ENCODE results near the gene UNC79. TPM values are rescaled to one million over a fixed set of nuclear protein-coding genes. Genes with fewer than 3 reads are reported as not detected.

Gene UNC79
- total and polyA plus RNA-seq, 10 of the 15 experiments (the other 5 are each of a cell fraction or from before 2014, with no cell fraction given), result 0.04 to 0.29 (median 0.14) TPM

DNA sequence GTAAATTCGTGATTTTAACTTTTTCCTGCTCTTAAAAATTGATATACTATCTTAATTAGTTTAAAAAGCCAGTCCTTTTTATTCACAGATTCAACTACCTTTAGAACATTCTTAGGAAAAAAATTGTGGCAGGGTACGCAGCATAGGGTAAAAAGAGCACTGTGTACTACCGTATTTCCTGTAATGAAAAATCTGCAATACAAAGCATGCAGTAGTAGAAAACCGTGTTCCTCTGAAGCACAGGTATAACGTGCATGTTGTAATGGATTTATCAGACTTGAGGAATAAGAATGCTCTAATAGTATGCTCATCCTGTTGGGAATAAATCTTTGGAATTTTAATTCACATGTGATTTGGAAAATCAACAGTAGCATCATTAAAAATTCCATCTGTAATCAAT, 140.5 kb downstream of the UNC79 start (continued):
- TF ChIP-seq, protein P1, sequence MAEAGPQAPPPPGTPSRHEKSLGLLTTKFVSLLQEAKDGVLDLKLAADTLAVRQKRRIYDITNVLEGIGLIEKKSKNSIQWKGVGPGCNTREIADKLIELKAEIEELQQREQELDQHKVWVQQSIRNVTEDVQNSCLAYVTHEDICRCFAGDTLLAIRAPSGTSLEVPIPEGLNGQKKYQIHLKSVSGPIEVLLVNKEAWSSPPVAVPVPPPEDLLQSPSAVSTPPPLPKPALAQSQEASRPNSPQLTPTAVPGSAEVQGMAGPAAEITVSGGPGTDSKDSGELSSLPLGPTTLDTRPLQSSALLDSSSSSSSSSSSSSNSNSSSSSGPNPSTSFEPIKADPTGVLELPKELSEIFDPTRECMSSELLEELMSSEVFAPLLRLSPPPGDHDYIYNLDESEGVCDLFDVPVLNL (IDR thresholded peaks at IDR 0.05; ENCODE audit: low read depth, low read length), result no peak
- TF ChIP-seq SMARCA5 (IDR thresholded peaks at IDR 0.05) (no peak), HDAC6 (IDR thresholded peaks at IDR 0.05; ENCODE audit: unreplicated experiment) (no peak), EED (IDR thresholded peaks at IDR 0.05; ENCODE audit: low read depth) (no peak), ASH2L (IDR thresholded peaks at IDR 0.05; ENCODE audit: borderline replicate concordance, low read depth) (no peak), RELA (IDR thresholded peaks at IDR 0.05; ENCODE audit: borderline replicate concordance, partially characterized antibody) (no peak)

DNA sequence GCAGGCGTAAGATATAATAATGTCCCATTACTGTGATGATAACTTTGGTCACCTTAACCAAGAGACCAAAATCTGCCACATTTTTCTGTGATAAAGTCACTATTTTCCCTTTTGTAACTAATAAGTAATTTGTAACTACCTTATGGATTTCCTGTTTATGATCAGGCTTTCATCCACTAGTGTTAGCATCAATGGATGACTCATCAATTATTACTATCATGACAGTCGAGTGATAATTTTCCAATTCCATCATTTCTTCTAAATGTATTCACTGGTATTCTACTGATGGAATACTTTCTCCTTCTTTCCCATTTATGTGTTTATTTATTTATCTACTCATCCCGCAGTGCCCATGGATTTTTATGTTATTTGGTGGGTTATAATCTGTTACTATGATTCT, 148.4 kb downstream of the UNC79 start:
- POLR2A ChIA-PET, result no interaction called here
- TF ChIP-seq KAT2A (conservative IDR thresholded peaks at IDR 0.05; ENCODE audit: control insufficient read depth, low read depth, low read length) (no peak), RAD21 (IDR thresholded peaks at IDR 0.05; ENCODE audit: insufficient read depth, low read depth, low read length) (no peak), WRNIP1 (IDR thresholded peaks at IDR 0.05; ENCODE audit: borderline replicate concordance, low read depth, low read length) (no peak), CHD4 (IDR thresholded peaks at IDR 0.05) (no peak), GATAD2B (conservative IDR thresholded peaks at IDR 0.05; ENCODE audit: low read depth) (no peak), RBBP5 (conservative IDR thresholded peaks at IDR 0.05) (no peak), EP300 (IDR thresholded peaks at IDR 0.05; ENCODE audit: borderline replicate concordance in 1 of 2, control insufficient read depth in 1 of 2, low read depth in 2 of 2, low read length in 2 of 2) (no peak), NFXL1 (IDR thresholded peaks at IDR 0.05; ENCODE audit: borderline replicate concordance) (no peak), TAF1 (IDR thresholded peaks at IDR 0.05; ENCODE audit: borderline replicate concordance, low read depth, low read length) (no peak), NFYB (IDR thresholded peaks at IDR 0.05; ENCODE audit: insufficient read depth, low read depth, low read length) (no peak)
- TF ChIP-seq, protein P2, sequence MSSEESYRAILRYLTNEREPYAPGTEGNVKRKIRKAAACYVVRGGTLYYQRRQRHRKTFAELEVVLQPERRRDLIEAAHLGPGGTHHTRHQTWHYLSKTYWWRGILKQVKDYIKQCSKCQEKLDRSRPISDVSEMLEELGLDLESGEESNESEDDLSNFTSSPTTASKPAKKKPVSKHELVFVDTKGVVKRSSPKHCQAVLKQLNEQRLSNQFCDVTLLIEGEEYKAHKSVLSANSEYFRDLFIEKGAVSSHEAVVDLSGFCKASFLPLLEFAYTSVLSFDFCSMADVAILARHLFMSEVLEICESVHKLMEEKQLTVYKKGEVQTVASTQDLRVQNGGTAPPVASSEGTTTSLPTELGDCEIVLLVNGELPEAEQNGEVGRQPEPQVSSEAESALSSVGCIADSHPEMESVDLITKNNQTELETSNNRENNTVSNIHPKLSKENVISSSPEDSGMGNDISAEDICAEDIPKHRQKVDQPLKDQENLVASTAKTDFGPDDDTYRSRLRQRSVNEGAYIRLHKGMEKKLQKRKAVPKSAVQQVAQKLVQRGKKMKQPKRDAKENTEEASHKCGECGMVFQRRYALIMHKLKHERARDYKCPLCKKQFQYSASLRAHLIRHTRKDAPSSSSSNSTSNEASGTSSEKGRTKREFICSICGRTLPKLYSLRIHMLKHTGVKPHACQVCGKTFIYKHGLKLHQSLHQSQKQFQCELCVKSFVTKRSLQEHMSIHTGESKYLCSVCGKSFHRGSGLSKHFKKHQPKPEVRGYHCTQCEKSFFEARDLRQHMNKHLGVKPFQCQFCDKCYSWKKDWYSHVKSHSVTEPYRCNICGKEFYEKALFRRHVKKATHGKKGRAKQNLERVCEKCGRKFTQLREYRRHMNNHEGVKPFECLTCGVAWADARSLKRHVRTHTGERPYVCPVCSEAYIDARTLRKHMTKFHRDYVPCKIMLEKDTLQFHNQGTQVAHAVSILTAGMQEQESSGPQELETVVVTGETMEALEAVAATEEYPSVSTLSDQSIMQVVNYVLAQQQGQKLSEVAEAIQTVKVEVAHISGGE (CRISPR knock-in tag; IDR thresholded peaks at IDR 0.05), result no peak
- TF ChIP-seq, protein P3, sequence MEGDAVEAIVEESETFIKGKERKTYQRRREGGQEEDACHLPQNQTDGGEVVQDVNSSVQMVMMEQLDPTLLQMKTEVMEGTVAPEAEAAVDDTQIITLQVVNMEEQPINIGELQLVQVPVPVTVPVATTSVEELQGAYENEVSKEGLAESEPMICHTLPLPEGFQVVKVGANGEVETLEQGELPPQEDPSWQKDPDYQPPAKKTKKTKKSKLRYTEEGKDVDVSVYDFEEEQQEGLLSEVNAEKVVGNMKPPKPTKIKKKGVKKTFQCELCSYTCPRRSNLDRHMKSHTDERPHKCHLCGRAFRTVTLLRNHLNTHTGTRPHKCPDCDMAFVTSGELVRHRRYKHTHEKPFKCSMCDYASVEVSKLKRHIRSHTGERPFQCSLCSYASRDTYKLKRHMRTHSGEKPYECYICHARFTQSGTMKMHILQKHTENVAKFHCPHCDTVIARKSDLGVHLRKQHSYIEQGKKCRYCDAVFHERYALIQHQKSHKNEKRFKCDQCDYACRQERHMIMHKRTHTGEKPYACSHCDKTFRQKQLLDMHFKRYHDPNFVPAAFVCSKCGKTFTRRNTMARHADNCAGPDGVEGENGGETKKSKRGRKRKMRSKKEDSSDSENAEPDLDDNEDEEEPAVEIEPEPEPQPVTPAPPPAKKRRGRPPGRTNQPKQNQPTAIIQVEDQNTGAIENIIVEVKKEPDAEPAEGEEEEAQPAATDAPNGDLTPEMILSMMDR (IDR thresholded peaks at IDR 0.05 in 2 of 3, conservative IDR thresholded peaks at IDR 0.05 in 1 of 3; ENCODE audit: control insufficient read depth in 2 of 3, extremely low read depth in 1 of 3, insufficient read depth in 1 of 3, low read depth in 3 of 3, low read length in 3 of 3), result no peak

More for the DNA sequence above, 148.4 kb downstream of the UNC79 start:
- no peaks in the 10 kb centered on the region for H4K20me1 ChIP-seq (ENCODE audit: control insufficient read depth, insufficient read depth)
- 48% methylated on average over 3 of the region's 3 CpGs for WGBS (ENCODE audit: insufficient coverage, insufficient replicate concordance, low lambda C conversion rate, missing lambda C conversion rate)
- no peak for FAIRE-seq
- intact Hi-C loops (cut with micrococcal nuclease; ENCODE audit: unreplicated experiment), result no loop called here
- H3K4me1 ChIP-seq (ENCODE audit: control insufficient read depth, insufficient read depth, low read length), result no peaks in the 10 kb centered on the region
- H3K36me3 ChIP-seq (ENCODE audit: control insufficient read depth in 2 of 2, insufficient read depth in 2 of 2, low read length in 1 of 2), result no peaks in the 10 kb centered on the region
- H3K9ac ChIP-seq (ENCODE audit: control insufficient read depth, insufficient read depth, low read length), result no peak overlapping the region
- no peak for DNase-seq (ENCODE audit: low read depth, low spot score)
- H2AFZ ChIP-seq (ENCODE audit: control insufficient read depth, low read depth, low read length), result no peak overlapping the region
- H3K4me2 ChIP-seq (ENCODE audit: control insufficient read depth, insufficient read depth), result no peak overlapping the region
- BruUV-seq (replicated peaks), result no TSS peak
- no peaks in the 10 kb centered on the region for H3K79me2 ChIP-seq (ENCODE audit: control insufficient read depth, insufficient read depth, low read length)
- ChIA-PET SMC1A (ENCODE audit: uncharacterized antibody, unreplicated experiment) (interaction anchor here (0.9 kb wide), 1 partner anchor 12 kb away, joined by 3 read pairs; no protein-coding TSS in a partner anchor), RAD21 (ENCODE audit: unreplicated experiment) (no interaction called here), CTCF (no interaction called here)
- no peaks in the 10 kb centered on the region for H3K9me3 ChIP-seq (replicated peaks; ENCODE audit: control insufficient read depth, insufficient read depth, low read length)
- ATAC-seq, result no peak
- no peak overlapping the region for H3K4me3 ChIP-seq
- in situ Hi-C loops (cut with MboI), result no loop called here
- H3K27ac ChIP-seq (ENCODE audit: control insufficient read depth, insufficient read depth), result no peak overlapping the region
- H3K27me3 ChIP-seq (replicated peaks in 1 of 2; ENCODE audit: control insufficient read depth in 2 of 2, insufficient read depth in 2 of 2, low read length in 1 of 2), result no peaks in the 10 kb centered on the region
